ENCODE results near the gene ZNRF1.

The ZNRF1 gene

DNA sequence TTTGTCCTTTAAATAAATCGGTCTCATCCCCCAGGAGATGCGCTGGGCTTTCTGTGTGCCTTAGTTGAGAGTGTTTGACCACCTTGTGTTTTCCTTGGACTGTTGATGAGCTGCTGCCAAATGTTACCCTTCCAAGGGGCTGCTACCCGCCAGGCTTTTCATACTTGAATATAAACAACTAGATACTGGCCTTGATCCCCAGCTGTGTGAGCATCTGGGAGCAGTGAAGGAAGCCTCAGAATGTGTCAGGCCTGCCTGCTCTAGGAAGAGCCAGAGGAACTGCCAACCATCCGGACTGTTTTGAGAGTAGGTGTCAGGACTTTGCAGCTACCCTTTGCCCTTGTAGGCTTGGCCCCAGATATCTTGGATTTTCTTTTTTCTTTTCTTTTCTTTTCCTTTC is 60.0 kb downstream of the ZNRF1 start:
- no peak overlapping the region for H3K4me3 ChIP-seq (ENCODE audit: low read depth, low read length)

DNA sequence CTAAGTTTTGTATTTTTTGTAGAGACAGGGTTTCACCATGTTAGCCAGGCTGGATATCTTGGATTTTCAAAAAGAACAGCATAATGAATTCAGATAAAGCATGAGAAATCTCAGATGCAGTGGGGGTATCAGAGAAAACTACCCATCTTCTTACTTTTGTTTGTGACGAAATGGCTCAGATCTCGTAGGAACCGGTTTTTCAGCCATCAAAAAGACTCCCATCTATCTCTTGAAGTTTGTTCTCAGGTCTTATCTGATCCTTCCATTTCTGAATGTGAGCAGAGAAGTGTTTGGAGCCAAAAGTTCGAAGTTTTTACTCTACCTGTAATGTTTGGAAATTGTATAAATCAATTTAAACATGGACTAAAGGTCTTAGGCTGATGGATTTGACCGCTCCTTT is 60.6 kb downstream of the ZNRF1 start:
- H3K4me3 ChIP-seq (ENCODE audit: low read depth, low read length) = no peak overlapping the region

DNA sequence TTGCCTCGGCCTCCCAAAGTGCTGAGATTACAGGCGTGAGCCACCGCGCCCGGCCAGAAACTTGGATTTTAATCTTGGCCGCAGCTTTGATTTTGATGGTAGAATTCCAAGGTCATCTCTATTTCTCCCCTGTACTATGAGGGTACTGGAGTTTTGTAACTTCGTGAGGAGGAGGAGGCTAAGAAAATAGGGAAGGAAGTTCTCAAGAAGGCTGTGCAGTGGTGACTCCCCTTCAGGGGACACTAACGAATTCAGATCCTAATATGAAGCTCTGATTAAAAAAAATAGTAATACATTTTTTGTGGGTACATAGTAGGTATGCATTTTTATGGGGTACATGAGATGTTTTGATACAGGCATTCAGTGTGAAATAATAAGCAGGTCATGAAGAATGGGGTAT is 61.9 kb downstream of the ZNRF1 start:
- H3K4me3 ChIP-seq (ENCODE audit: low read depth, low read length) = no peak overlapping the region

- H3K4me3 ChIP-seq (ENCODE audit: low read depth, low read length) = no peak overlapping the region
Measured at GRCh38 chr16:75061669-75062068, 62.8 kb downstream of the ZNRF1 start.

- no peak overlapping the region for H3K4me3 ChIP-seq (ENCODE audit: low read depth, low read length)
Measured at GRCh38 chr16:75062135-75062975, 63.5 kb downstream of the ZNRF1 start.

DNA sequence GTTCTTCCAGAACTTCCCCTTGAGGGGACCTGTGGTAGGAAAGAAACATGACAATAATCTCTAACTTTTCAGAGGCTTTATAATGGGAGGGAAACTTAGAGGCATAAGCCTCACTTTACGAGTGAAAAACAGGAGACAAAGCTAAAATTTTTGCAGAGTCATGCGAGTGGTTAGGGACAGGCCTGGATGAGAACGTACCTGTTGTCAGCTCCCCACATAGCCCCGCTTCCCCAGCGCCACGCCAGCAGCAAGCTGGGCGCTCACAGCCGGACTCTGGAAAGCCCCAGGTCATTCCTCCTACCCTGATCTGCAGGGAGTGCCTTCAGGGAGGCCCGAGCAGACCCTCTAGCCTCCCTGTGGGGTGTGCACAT is 64.1 kb downstream of the ZNRF1 start:
- H3K4me3 ChIP-seq (ENCODE audit: low read depth, low read length) = no peak overlapping the region

GRCh38 chr16:75063549-75064088 is 64.8 kb downstream of the ZNRF1 start:
- no peak overlapping the region for H3K4me3 ChIP-seq (ENCODE audit: low read depth, low read length)

GRCh38 chr16:75064403-75065148 is 65.8 kb downstream of the ZNRF1 start:
- no peak overlapping the region for H3K4me3 ChIP-seq (ENCODE audit: low read depth, low read length)

- no peak overlapping the region for H3K4me3 ChIP-seq (ENCODE audit: low read depth, low read length)
Measured at GRCh38 chr16:75065149-75065505, 66.3 kb downstream of the ZNRF1 start.

- no peak overlapping the region for H3K4me3 ChIP-seq (ENCODE audit: low read depth, low read length)
Measured at GRCh38 chr16:75065521-75066149, 66.8 kb downstream of the ZNRF1 start.

DNA sequence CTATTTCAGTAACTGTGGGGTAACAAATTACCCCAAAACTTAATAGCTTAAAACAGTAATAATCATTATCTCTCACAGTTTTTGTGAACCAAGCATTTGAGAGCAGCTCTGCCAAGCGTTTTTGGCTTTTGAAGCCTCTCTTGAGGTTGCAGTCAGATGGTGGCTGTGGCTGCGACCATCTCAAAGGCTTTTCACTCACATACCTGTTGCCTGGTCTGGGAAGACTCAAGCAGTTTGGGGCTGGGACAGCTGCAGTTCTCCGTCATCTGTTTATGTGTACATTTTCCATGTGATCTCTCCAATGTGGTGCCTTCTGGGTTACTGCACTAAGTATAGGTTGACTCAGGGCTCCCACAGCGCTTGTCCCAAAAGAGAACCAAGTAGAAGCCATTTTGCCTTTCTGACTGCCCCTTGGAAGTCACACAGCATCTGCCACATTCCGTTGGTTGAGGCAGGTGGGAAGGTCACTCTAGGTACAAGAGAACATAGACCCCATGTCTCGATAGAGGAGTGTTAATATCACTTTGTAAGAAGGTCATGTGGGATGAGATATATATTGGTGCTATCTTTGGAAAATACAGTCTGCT is 68.1 kb downstream of the ZNRF1 start:
- no peak overlapping the region for H3K4me3 ChIP-seq (ENCODE audit: low read depth, low read length)

DNA sequence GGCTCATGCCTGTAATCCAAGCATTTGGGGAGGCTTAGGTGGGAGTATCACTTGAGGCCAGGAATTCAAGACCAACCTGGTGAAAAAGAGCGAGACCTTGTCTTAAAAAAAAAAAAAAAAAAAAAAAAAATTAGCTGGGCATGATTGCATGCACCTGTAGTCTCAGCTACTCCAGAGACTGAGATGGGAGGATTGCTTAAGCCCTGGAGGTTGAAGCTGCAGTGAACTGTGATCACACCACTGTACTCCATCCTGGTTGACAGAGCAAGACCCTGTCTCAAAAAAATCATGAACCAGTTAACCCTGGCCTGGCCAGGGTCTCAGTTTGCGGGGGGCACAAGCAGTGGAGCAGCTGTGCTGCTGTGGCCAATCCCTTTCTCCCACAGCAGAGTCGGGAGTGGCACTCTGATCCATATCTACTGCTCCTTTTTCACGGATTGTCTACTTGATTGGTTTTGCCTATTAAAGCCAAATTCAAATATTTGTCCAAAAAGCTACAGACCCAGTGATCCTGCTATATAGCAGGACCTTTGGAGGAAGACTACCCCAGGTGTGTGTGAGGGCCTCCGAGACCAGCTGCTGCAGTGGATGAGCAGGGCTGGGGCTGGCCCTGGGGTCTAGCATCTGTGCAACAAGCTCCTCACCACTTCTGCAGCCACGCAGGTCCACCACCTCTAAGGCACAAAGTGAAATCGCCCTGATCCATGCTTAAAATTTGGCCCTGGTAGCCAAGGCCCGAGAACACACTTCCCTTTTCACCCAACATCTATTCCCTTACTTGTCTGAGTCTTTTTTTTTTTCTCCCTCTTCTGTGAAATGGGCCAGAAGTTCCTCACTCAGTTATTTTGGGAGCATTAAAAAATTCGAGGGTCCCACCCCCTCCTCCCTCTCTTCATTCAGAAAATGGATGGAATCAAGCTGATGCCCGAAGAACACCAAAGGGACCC is 69.5 kb downstream of the ZNRF1 start:
- H3K4me3 ChIP-seq (ENCODE audit: low read depth, low read length) = no peak overlapping the region

DNA sequence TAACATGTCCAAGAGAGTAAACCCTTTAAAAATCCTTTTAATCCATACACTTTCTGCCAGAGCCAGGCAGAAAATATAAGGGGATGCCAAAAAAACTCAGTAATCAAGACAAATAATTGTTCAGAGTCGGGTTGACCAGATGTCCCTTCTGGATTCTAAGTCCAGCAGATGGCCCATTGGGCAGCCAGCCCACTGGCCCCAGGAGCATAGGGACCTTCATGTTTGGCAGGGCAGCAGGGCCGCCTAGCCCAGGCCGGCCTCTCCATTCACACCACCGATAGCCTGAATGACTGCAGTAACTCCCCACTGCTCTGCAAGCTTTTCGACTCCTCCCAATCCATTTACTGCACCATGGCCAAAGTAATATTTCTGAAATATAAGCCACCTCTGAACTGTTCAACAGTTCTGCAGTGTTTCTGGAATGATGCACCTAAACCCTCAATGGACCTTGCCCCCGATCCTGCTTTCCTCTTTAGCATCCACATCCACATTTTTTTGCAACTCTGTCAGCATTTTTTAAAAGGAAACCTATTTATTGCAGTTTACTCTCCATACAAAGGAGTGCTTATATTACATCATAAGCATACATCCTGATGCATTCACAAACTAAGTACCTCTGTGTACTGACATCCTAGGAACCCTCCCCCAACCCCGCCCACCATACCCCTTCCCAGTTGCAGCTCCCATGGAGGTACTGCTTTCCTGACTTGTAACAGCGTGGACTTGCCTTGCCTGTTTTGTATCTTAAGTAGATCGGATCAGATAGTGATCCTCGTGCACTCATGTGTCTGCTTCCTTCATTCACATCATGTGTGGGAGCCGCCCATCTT is 71.4 kb downstream of the ZNRF1 start:
- no peak overlapping the region for H3K4me3 ChIP-seq (ENCODE audit: low read depth, low read length)

GRCh38 chr16:75071621-75072020 is 72.8 kb downstream of the ZNRF1 start:
- no peak overlapping the region for H3K4me3 ChIP-seq (ENCODE audit: low read depth, low read length)

- no peak overlapping the region for H3K4me3 ChIP-seq (ENCODE audit: low read depth, low read length)
Measured at GRCh38 chr16:75072239-75072947, 73.6 kb downstream of the ZNRF1 start.

DNA sequence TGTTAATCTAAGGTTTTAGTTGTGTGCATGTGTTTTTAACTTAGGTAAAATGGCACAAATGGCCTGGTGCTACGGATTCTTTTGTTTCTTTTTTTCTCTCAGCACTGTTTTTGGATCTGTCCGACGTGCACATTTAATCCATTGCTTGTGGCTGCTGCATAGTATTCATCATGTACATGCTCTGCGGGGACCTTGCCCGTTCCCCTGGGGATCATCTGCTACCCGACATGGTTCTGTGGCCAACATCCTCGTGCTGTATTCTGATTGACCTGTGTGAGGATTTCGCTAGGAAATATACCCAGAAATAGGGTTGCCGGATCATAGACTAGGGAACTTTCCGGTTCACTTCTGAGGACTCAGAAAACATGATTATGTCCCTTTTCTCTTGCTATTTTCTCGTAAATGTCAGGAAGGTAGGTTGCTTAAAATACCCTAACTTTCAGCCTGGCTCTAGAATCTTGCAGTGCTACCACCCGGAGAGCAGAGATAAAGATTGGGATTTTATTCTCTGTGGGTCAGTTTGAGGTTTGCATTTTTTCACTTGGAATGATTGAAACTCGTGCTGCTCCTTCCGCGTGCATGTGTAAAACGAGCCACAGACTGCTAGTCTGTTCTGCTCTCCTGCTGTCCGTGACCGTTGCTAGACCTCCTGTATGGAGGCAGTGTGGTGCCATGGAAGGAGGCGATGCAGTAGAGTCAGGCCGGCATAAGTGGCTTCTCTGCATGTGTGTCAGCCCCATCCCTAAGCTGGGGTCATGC is 74.9 kb downstream of the ZNRF1 start:
- no peak overlapping the region for H3K4me3 ChIP-seq (ENCODE audit: low read depth, low read length)

DNA sequence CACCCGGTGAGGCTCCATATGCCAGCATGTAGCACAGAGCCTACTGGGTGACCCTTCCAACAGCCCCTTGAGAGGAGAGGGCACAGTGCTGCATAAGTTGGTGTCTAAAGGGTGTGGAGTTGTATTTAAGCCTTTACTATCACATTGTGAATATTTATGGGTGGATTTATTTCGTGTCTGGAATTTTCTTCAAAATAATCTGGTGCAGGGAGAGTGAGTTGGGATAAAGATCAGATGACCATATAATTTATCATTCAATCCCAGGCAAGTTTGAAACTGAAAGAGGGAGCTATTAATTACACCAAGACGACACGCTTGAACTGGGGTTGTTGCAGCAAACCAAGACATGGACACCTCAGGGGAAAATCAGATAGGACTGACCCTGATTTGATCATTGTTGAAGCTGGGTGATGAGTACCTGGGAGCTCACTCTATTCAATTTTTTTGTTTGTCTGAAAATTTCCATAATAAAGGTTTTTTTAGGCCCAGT is 75.5 kb downstream of the ZNRF1 start:
- no peak overlapping the region for H3K4me3 ChIP-seq (ENCODE audit: low read depth, low read length)
